Breast epithelium (tissue), 3 donors: ENCODE data around the gene SULT2B1.

ENCODE experiments used
- POLR2A ChIP-seq: fragments of 450-650 bp; IDR thresholded peaks from one replicate; pipeline ENCODE4 v1.6.1; 2016; ENCODE audit warnings: antibody characterized with exemption, mild to moderate bottlenecking, moderate library complexity
- TF ChIP-seq, protein P1 (sequence below), 3 donors: fragments of 450-650 bp; IDR thresholded peaks; one replicate each; pipeline ENCODE4 v1.5.1; 2016 to 2017; ENCODE audit warnings: antibody characterized with exemption in 3 of 3, mild to moderate bottlenecking in 3 of 3, moderate library complexity in 3 of 3

DNA sequence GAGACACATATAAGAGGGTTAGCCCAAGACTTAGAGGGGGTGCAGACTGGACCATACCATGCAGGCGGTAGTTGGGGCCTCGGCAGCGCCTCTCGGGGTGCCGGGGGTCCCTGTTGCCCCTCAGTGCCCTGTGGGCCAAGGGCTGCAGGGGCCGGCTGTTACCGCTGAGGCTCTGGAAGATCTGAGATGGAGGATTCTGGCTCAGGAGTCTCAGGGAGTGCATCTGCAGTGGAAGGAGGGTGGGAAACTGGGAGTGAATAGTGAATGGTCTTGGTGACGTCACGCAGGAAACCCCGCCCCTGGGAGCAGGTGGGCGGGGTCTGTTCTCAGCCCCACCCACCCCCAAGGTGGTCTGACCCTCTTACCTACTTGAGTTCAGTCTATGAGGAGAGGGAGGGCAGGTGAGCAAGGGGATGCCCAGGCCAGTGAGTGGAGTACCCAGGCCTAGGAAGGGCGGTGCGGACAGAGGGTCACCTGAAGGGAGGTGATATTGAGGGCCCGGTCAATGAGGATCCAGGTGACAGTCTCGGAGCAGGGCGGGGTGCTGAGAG, 86.9 kb downstream of the SULT2B1 start:
- no peak for TF ChIP-seq POLR2A
- TF ChIP-seq, protein P1, sequence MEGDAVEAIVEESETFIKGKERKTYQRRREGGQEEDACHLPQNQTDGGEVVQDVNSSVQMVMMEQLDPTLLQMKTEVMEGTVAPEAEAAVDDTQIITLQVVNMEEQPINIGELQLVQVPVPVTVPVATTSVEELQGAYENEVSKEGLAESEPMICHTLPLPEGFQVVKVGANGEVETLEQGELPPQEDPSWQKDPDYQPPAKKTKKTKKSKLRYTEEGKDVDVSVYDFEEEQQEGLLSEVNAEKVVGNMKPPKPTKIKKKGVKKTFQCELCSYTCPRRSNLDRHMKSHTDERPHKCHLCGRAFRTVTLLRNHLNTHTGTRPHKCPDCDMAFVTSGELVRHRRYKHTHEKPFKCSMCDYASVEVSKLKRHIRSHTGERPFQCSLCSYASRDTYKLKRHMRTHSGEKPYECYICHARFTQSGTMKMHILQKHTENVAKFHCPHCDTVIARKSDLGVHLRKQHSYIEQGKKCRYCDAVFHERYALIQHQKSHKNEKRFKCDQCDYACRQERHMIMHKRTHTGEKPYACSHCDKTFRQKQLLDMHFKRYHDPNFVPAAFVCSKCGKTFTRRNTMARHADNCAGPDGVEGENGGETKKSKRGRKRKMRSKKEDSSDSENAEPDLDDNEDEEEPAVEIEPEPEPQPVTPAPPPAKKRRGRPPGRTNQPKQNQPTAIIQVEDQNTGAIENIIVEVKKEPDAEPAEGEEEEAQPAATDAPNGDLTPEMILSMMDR (IDR thresholded peaks at IDR 0.05): no peak
